ENCODE results near the gene SCRN2. TPM values are rescaled to one million over a fixed set of nuclear protein-coding genes. Genes with fewer than 3 reads are reported as not detected.

Gene SCRN2
- total RNA-seq, 1 donor from 2014 or later: 25.4 TPM

DNA sequence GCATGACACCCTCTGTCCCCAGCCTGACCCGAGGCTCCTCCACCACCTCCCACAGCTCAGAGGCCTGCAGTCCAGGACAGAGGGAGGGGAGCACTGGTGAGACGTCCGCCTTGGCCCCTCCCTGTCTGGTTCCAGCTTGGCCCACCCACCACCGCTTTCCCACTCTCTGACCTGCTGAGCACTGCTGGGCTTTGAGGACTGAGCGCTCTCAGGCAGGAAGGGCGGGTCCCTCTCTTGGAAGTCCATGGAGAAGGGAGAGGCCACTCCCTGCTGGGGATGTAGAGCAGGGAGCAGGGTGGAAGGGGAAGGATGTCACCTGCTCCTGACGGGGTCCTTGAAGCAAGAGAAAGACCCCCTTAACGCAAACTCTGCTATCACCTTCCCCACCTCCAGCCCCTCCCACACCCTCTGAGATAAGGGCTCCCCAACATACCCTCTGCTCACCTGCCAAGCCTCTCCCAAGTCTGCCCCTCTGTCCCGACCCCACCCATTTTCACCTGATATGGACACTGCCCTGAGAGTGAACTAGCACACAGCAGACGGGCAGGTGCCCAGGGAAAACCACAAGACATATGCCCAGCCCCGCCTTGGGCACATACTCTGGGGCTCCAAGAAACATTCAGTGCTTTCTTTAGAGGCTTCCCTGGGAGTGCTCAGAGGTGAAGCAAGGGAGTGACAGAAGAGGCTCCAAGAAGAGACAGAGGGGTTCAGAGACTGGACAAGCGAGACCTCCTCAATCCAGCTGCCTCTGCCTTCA, 20.9 kb downstream of the SCRN2 start:
- DNase-seq (ENCODE audit: extremely low spot score, unreplicated experiment): no peak
- peak overlapping the region; percentile 98 for H3K4me3 Mint-ChIP-seq (ENCODE audit: unreplicated experiment)
- no peaks in the 10 kb centered on the region for H3K9me3 Mint-ChIP-seq (ENCODE audit: unreplicated experiment)
- no peak overlapping the region for H3K27ac Mint-ChIP-seq (ENCODE audit: unreplicated experiment)
- peaks cover 15% of the 10 kb centered on the region for H3K36me3 Mint-ChIP-seq (ENCODE audit: unreplicated experiment)
- TF ChIP-seq, protein P1, sequence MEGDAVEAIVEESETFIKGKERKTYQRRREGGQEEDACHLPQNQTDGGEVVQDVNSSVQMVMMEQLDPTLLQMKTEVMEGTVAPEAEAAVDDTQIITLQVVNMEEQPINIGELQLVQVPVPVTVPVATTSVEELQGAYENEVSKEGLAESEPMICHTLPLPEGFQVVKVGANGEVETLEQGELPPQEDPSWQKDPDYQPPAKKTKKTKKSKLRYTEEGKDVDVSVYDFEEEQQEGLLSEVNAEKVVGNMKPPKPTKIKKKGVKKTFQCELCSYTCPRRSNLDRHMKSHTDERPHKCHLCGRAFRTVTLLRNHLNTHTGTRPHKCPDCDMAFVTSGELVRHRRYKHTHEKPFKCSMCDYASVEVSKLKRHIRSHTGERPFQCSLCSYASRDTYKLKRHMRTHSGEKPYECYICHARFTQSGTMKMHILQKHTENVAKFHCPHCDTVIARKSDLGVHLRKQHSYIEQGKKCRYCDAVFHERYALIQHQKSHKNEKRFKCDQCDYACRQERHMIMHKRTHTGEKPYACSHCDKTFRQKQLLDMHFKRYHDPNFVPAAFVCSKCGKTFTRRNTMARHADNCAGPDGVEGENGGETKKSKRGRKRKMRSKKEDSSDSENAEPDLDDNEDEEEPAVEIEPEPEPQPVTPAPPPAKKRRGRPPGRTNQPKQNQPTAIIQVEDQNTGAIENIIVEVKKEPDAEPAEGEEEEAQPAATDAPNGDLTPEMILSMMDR (IDR thresholded peaks at IDR 0.05): no peak
- H3K27me3 Mint-ChIP-seq (ENCODE audit: unreplicated experiment): no peaks in the 10 kb centered on the region
- peaks cover 23% of the 10 kb centered on the region for H3K4me1 Mint-ChIP-seq (ENCODE audit: unreplicated experiment)

DNA sequence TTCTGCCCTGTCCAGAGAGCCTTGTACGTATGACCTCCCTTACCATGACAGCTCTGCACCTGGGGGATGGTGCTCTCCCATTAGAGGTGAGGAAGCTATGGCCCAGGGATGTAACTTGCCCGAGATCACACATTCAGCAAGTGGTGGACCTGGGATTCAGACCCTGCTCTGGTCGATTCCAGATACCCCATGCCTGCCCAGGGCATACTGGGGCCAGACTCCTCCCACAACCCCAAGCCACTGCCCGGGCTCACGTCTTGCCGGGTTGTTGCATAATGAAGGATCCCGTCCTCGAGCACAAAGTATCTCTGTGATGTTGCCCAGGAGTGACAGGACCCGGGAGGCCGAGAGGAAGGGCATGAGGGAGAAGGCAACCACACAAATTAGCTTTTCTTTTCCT, 21.6 kb downstream of the SCRN2 start:
- Mint-ChIP-seq H3K27me3 (ENCODE audit: unreplicated experiment) (no peaks in the 10 kb centered on the region), H3K9me3 (ENCODE audit: unreplicated experiment) (no peaks in the 10 kb centered on the region), H3K27ac (ENCODE audit: unreplicated experiment) (no peak overlapping the region), H3K4me3 (ENCODE audit: unreplicated experiment) (no peak overlapping the region), H3K36me3 (ENCODE audit: unreplicated experiment) (peaks cover 17% of the 10 kb centered on the region), H3K4me1 (ENCODE audit: unreplicated experiment) (peaks cover 23% of the 10 kb centered on the region)
- no peak for DNase-seq (ENCODE audit: extremely low spot score, unreplicated experiment)
- TF ChIP-seq, protein P1 (IDR thresholded peaks at IDR 0.05): no peak

DNA sequence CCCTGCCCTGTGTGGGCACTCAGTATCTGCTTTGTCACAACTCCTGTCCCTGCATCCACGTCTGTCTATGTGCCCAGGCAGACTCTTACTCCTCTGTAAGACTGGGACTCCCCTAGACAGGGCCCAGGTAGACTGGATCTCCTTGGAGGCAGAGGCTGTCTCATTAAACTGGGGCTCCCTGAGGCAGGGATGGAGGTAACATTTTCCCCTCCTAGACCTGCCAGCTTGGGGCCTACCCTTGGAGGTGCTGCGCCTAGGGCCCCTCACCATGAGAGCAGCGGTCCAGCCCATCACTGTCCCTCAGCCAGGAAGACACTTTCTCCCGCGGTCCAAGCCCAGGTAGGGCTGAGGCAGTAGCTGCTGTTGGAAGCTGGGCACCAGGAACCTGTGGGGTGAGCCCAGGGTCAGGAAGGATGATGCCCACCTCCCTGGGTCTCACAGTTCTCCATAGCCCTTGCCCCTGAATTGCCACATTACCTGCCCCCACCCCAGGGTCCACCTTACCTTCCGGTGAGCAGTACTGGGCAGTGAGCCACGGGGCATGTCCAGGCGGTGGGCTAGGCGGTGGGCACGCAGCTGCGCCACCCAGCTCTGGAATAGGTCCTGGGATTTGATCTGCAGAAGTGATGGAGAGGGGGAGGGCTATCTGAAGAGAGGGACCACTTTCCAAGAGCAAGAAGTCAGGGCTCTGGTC, 22.9 kb downstream of the SCRN2 start:
- no peaks in the 10 kb centered on the region for H3K9me3 Mint-ChIP-seq (ENCODE audit: unreplicated experiment)
- H3K36me3 Mint-ChIP-seq (ENCODE audit: unreplicated experiment): peaks cover 15% of the 10 kb centered on the region
- DNase-seq (ENCODE audit: extremely low spot score, unreplicated experiment): no peak
- H3K27me3 Mint-ChIP-seq (ENCODE audit: unreplicated experiment): no peaks in the 10 kb centered on the region
- H3K4me3 Mint-ChIP-seq (ENCODE audit: unreplicated experiment): no peak overlapping the region
- H3K27ac Mint-ChIP-seq (ENCODE audit: unreplicated experiment): no peak overlapping the region
- H3K4me1 Mint-ChIP-seq (ENCODE audit: unreplicated experiment): peaks cover 23% of the 10 kb centered on the region
- TF ChIP-seq, protein P1 (IDR thresholded peaks at IDR 0.05): no peak

DNA sequence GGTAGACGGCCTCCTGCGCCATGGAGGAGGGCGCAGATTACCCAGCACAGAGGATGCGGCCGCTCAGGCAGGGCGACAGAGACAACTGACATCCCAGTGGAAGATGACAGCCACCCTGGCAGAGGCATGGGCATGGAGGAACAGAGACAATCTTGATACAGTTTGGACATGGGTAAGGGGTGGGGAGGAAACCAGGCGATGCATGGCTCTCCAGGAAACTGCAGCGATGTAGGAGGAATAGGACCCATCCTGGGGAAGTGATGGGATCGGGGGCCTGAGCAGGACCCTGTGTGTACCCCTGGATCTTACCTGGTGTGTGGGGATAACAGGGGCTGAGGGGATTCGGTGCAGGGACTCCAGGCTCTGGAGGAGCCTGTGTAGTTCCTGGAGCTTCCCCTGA, 24.1 kb downstream of the SCRN2 start:
- no peak for DNase-seq (ENCODE audit: extremely low spot score, unreplicated experiment)
- Mint-ChIP-seq H3K9me3 (ENCODE audit: unreplicated experiment) (no peaks in the 10 kb centered on the region), H3K4me3 (ENCODE audit: unreplicated experiment) (no peak overlapping the region), H3K4me1 (ENCODE audit: unreplicated experiment) (peaks cover 16% of the 10 kb centered on the region), H3K27ac (ENCODE audit: unreplicated experiment) (no peak overlapping the region), H3K27me3 (ENCODE audit: unreplicated experiment) (no peaks in the 10 kb centered on the region), H3K36me3 (ENCODE audit: unreplicated experiment) (peaks cover 17% of the 10 kb centered on the region)
- TF ChIP-seq, protein P1 (IDR thresholded peaks at IDR 0.05): no peak

DNA sequence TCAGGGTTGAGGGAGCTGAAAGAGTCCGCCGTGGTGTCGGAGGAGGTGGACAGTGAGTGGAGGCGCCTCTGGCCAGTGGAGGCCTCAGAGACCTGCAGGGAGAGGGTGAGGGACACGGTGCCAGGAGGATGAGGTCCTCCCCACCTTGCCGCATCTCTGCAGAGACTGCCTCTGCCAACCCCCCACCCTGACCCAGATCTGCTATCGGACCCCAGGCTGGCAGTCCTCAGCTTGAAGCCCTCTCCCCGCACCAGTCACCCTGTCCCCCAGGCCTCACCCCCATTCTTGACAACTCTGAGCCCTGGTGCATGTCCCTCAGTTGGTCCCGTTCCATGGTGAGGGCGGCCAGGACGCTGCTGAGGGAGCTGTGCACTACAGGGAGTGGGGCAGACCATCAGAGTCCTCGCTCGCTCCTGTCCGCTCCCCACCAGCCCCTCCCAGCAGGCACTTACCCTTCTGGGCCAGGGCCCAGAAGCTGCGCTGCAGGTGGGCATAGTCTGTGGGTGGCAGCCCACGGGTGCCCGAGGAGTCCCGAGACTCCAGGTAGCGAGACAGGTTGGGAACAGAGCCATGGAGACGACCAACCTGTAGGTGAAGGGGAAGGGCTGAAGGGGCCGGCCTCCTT, 24.9 kb downstream of the SCRN2 start:
- no peaks in the 10 kb centered on the region for H3K27me3 Mint-ChIP-seq (ENCODE audit: unreplicated experiment)
- H3K9me3 Mint-ChIP-seq (ENCODE audit: unreplicated experiment): no peaks in the 10 kb centered on the region
- peaks cover 14% of the 10 kb centered on the region for H3K4me1 Mint-ChIP-seq (ENCODE audit: unreplicated experiment)
- DNase-seq (ENCODE audit: extremely low spot score, unreplicated experiment): no peak
- no peak overlapping the region for H3K27ac Mint-ChIP-seq (ENCODE audit: unreplicated experiment)
- H3K4me3 Mint-ChIP-seq (ENCODE audit: unreplicated experiment): no peak overlapping the region
- TF ChIP-seq, protein P1 (IDR thresholded peaks at IDR 0.05): no peak
- H3K36me3 Mint-ChIP-seq (ENCODE audit: unreplicated experiment): peaks cover 24% of the 10 kb centered on the region

Data from osteocyte (in vitro differentiated cells).